ENCODE measurements around the gene MMEL1.
"Not testable (repeated sequence)": the region's sequence is repeated elsewhere in the genome, so short reads cannot be mapped to it uniquely, and the experiment has no call there.

MMEL1 gene

DNA sequence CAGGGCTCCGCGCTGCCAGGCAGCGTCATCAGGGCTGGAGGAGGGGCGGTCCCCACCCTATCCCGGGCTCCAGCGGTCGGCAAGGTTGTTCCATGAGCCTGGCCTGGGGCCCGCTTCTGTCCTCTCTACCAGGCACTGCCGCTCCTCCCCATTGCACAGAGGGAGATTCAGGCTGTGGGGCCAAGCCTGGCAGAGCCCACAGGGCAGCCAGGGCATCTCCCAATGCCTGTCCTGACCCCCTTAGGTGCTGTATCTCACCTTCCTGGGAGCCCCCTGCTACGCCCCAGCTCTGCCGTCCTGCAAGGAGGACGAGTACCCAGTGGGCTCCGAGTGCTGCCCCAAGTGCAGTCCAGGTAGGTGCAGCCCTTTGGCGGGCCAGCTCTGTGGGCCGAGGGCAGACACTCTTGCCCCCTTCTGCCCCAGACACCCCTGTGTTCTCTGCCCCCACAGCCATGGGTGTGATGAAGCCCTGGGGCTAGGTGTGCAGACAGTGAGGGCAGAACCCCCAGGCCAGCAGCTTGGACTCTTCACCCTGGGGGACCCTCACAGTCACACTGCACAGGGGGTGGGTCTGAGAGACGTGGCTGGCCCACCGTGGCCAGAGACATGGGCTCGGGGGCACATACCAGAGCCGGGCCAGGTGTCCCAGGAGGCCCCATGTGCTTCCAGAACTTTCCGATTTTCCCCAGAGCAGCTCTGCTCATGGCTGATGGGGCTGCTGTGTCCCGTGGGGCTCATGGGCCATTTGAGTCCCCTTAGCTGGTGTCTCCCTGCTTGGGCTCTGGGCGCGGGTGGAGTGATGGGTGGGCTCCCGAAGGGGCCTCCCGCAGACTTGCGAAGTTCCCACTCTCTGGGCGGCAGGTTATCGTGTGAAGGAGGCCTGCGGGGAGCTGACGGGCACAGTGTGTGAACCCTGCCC lies 75.1 kb downstream of the MMEL1 start:
- no peak for DNase-seq (ENCODE audit: low read depth in 2 of 2)

DNA sequence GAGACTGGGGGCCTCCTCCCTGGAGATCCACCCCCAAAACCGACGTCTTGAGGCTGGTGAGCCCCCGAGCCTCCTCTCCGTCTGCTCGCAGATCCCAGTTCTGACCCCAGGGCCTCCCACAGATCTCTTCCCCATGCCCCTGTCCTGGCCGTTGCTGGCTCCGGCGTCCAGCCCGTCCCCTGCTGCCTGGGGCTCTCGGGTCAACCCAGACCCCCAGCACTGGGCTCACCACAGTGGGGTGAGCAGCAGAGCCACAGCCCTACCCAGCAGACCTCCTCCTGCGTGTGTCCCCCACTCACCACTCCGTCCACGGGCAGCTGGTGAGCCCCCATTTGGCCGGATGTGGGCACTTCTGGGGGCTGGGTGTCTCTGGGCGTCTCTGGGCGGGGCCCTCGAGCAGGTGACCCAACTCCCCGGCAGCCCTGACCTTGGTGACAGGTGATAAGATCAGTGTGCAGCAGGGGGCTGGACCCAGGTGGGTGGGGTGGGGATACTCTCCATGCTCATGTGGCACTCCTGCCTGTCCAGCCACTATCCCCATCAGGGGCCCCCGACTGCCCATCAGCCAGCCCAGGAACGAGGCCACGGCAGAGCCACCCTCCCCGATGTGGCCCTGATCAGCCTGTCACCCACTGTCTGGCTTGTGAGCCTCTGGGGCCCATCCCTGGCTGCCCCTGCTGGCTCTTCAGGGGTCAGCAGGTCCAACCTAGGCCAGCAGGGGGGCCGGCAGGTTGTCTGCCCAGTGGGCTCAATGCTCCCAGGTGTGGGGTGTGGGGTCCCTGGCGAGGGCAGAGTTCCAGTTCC lies 75.9 kb downstream of the MMEL1 start:
- peak in 1 of 2 donors; percentile 9 for DNase-seq (ENCODE audit: low read depth in 2 of 2)

DNA sequence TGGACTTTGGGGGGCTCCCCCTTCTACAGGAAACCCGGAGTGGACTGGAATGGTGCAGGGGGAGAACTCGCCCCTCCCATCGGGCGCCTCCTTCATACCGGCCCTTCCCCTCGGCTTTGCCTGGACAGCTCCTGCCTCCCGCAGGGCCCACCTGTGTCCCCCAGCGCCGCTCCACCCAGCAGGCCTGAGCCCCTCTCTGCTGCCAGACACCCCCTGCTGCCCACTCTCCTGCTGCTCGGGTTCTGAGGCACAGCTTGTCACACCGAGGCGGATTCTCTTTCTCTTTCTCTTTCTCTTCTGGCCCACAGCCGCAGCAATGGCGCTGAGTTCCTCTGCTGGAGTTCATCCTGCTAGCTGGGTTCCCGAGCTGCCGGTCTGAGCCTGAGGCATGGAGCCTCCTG lies 76.5 kb downstream of the MMEL1 start, which contains the start of gene TNFRSF14:
Gene TNFRSF14, plus strand, starts transcription at position 95 of the 401 bp plus-strand sequence. Its CDS starts 294 bp downstream, at position 389.
- peak; percentile 42 to 46 for DNase-seq (ENCODE audit: low read depth in 2 of 2)

DNA sequence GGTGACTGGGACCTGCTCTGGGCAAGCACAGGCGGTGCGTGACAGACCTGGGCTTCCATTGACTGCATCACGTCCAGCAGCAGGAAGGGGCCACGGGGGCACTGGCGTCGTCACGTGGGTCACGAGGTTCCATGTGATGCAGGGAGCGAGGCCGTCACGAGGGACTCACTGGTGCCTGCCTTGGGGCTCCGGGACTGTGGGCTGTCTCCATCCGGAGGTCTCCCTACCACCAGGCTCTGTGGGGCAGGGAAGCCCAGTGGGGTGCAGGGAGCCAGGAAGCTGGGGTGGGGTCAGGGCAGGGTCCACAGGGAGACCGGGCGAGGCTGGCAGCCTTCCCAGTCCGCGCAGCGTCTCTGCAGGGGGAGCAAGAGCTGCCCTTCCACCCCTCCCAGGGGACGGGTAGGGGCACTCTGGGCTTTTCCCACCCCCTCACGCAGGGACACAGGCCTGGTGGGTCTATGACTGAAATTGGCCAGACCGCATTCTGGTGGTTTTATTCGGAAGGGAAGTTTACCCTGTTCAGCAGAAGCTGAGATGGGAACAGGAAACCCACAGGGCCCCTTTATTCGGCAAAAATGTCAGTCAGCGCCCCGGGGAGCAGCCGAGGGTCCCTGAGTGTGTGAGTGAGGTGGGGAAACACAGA lies 77.1 kb downstream of the MMEL1 start:
- peak; percentile 34 to 42 for DNase-seq (ENCODE audit: low read depth in 2 of 2)

DNA sequence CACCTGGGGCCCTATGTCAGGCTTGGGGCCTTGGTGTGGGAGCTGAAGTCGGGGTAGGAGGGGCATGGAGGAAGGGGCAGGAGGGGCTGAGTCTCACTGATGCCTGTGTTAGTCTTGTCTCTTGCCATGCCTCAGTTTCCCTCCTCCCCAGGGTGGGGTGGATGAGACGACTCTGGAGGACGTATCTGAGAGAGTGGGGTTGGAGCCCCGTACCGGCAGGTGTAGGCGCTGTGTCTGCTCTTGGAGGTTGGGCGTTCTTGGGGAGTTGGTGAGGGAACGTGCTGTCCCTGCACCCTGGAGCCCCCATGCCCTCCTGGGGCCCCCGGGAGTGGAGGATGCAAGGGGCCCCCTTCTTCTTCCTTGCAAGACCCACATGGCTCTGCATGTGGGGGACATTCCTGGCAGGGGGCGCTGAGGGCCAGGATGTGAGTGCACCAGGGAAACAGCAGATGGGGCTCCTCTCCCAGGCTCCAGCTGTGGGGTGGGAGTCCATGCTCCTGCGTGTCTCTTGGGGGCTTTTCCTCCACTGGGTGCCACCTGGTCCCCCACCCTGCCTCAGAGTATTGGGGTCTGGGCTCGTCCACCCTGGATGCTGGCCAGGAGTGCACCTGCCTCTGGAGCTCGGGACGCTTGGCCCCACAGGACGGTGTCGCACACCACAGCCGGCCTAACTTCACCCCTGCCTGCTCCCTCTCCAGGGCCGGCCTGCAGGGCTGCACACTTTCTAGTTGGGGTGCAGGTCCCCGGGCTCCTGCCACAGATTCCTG lies 78.0 kb downstream of the MMEL1 start:
- DNase-seq (ENCODE audit: low read depth in 2 of 2), result peak in 1 of 2 donors; percentile 22

DNA sequence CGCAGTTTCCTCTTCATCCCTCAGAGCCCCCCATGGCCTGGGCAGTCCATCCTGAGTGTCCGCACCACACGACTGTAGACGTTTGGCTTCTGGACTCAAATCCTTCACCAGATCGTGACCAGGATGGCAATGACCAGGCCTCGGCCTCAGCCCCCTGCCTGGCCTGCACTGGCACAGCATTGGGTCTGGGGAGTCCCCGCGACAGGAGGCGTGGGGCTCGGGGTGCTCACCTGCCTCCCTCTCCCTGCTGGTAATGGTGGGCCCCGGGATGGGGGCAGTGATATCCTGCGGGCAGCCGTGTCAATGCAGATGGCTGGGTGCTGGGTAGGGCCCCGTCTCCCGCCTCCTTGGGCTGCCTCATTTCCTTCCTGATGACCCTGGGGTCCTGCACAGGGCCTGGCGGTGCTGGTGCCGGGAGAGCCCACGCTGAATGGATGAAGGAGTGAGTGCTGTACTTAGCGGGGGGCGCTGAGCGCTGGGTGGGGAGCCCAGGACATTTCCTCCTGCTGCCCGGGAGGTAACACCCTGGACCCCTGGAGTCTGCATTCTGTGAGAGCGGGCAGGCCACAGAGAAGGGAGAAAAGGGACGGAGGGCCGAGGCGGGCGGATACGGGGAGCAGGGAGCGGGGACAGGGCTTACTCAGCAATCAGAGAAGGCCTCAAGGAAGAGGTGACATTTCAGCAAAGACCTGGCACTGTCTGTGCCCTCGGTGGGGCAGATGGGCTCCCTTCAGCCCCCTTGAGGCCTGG lies 78.8 kb downstream of the MMEL1 start:
- DNase-seq (ENCODE audit: low read depth in 2 of 2), result no peak

DNA sequence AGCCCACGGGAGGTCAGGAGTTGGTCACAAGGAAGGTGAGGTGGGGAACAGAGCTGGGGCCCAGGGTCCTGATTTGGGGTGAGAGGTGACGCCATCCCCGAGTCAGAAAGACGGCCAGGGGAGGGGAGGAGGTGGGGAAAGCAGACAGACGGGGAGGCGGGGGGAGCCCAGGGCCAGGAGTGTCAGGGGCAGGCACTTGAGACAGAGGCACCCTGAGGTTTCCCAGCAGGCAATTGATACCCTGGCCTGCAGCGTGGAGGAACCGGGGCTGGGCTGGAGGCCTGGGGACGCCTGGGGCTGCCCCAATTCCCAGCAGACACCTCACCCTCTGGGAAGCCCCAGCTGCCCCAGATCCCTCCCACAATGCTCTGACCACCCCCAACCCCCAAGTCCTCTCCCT lies 79.7 kb downstream of the MMEL1 start:
- not testable (repeated sequence) for DNase-seq (ENCODE audit: low read depth in 2 of 2)

DNA sequence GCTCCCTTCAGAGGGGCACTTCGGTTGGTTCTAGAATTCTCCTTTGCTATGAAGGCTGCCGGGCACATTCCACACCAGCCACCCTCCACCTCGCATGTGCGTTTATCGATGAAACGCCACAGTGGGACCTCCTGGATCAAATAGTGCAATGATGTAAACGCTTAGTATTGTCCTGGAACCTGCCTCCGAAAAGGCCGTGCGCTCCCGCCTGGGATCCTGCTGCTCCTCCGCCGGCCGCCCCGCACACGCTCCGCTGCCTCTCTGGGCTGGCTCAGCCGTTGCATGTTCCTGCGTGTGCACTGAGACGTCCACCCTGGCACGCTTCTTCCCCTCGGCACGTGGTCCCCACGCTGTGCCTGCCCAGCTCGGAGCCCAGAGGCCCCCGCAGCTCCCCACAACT lies 80.6 kb downstream of the MMEL1 start:
- no peak for DNase-seq (ENCODE audit: low read depth in 2 of 2)

DNA sequence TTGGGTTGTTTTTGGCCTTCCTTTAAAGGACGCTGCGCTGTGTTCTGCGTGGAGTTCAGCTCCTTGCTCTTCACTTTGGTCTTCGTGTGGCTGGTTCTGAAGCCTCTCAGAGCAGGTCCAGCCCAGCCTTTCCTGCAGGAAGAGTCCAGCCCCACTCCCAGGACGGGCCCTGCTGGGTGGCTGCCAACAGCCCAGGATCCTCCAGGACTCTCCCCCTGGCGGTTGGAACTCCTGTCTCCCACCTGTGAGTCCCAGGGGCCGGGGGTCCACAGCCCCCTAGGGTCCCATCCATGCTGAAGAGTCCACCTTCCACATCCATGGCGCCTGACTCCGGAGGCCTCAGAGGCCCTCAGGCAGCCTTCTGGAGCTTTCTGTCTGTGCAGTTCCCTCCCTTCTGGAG lies 81.3 kb downstream of the MMEL1 start:
- not testable (repeated sequence) for DNase-seq (ENCODE audit: low read depth in 2 of 2)

DNA sequence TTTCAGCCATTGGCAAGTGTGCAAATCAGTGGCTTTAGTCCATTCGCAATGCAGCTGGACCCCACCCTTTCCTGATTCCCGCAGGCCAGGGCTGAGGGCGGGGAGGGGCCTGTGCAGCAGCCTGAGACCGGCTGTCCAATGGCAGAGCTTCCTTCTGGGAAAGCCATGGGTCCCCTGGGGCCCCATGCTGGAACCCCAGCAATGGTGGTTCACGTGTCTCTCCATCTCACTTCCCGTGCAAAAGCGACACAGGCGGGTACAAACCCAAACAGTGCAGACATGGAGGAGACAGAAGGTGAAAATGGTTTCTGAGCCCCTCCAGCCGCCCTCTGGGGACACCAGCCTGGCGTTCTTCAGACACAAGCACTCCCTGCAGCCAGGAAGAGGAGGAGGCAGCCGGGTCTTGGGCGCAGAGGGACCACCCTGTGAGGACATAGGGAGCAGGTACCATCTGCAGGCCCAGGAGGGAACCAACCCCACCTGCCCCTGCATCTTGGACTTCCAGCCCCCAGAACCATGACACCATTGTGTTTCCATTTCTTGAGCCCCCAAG lies 82.4 kb downstream of the MMEL1 start:
- not testable (repeated sequence) for DNase-seq (ENCODE audit: low read depth in 2 of 2)

DNA sequence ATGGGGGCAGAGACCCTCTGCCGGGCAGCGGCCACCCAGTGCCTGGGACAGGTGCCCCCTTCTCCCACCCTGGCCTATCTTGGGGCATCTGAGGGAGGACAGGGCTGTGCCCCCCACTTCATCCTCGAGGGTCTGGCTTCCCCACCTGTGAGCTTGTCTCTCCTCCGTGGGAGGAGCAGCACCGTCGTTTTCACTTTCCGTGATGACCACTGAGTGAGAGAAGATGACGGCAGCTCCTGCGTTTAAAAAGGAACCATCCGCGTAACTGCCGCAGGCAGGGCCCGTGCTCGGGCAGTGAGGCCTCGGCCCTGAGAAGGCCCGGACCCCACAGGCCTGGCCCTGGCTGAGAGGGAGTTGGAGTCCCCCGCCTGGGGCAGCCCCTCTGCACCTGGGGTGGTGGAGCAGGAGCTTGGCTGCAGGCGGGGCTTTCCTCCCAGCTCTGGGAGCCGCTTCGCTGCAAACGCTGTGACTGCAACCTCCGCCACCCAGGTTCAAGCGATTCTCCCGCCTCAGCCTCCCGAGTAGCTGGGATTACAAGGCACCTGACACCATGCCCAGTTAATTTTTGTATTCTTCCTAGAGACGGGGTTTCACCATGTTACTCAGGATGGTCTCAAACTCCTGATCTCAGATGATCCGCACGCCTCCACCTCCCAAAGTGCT lies 83.3 kb downstream of the MMEL1 start:
- not testable (repeated sequence) for DNase-seq (ENCODE audit: low read depth in 2 of 2)

DNA sequence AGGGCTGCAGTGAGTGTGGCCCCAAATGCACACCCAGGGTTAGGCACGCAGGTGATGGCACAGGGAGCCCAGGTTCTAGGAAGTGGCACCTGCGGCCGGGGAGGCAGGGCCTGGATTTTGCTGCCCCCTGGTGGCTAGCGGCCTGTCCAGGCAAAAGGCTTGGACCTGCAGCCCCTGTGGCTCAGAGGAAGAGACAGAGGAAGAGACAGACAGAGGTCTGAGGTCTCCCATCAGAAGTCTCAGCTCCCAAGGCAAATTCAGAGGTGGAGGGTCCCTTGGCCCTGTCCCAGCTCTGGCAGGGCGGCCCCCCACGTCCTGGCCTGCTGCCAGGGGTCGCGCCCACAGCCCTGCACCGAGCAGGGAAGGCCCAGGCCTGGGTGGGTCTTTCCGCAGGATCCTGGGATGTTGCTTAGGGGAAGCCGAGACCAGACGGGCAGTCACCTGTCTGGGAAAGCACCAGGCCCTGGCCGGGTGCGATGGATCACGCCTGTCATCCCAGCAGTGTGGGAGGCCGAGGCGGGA lies 84.7 kb downstream of the MMEL1 start:
- peak; percentile 69 to 71 for DNase-seq (ENCODE audit: low read depth in 2 of 2)

DNA sequence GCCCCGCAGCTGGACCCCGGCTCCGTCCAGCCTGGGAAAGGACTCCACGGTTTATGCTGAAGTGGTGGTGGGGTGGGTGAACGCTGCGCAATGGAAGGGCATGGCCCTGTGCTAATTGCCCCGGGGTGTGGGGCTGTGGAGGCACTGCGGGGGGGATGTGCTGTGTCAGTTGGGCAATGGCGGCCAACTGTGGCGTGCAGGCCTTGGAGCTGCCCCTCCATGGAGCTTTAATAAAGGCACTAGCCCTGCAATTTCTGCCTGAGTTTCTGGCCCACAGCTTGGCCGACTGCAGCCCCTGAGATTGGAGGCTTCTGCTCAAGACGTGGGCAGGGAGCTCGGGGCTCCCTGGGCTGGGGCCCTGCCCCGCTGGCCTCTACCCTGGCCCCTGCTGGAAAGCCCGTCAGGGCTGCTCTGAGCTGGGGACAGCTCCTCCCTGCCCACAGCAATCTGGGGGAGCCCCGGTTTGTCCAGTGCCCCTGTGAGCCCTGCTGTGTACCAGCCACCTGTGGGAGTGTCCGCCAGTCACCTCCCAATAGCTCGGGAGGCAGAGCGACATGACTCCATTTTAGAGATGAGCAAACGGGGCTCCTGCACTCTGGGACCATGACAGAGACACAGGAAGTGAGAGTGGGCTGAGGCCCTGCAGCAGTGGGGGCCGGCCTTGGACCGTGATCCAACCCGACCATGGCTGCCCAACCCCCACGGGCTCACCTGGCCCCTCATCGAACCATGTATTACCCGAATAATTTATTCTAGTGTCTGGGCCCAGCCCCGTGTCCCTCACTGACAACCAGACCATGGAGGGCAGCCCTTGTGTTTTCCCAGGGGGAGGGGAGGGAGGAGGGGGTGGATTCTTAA lies 85.4 kb downstream of the MMEL1 start:
- DNase-seq (ENCODE audit: low read depth in 2 of 2), result no peak

DNA sequence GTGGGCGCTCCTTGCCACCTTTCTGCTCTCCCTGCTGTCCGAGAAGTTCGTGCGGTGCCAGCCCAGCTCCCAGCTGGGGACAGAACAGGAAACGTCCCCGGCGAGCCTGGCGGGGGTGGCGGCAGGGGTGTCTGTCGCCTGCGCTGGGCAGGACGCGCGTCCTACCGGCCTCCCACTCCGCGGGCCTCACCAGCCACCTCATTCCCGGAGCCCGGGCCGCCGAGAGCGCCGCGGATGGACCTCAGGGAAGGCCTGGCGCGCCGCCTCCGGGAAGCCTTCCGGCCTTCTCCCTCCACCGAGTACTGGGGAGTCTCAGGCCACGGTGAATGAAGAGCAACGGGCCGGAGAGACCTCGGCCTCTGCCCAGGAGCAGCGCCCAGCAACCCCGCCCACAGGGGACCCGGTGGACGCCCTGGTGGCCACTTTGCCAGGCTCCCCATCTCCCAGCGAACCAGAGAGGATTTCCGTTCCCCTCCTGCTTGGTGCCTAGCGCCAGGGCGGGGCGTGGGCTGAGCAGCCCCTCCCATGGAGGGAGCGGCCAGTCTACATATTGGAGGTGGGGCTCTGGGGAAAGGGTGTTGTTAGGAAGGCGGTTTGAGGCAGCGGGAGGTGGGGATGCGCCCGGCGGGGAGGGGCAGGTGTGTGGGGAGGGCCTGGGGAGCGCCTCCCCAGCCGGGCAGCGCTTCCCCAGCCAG lies 86.2 kb downstream of the MMEL1 start:
- peak in 1 of 2 donors; percentile 70 for DNase-seq (ENCODE audit: low read depth in 2 of 2)

DNA sequence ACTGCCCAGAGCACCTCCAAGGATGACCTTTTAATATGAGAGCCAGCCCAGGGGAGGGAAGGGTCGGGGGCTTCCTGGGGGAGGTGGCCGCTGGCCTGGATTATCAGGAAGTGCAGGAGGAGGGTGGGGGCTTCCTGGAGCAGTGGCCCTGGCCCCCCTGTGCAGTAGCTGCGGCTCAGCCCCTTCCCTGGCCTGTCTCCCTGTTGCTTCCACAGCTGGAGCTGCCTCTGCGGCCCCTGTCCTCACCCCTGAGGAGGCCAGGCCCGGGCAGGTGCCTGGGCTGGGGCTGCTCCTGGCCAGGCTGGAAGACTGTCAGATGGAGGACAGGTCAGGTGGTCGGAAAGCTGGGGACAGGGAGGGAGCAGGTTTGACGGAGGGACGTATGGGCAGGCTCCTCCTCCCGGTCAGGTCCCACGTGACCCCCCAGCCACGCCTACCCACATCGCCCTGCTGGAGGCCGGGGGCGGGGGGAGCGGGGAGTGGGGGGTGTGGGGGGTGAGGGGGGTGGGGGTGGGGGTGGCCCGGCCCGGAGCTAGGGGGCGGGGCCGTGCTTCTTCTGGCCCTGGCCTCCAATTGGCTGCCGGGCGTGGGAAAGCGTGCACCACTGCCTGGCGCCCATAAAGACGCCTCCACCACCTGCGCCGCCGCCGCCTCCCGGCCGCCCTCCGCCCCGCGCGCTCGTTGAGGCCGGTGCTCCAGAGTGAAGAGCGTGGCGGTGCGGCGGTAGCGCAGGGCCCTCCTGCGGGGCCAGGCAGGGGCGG lies 86.9 kb downstream of the MMEL1 start:
- DNase-seq (ENCODE audit: low read depth in 2 of 2), result peak; percentile 71 to 83

DNA sequence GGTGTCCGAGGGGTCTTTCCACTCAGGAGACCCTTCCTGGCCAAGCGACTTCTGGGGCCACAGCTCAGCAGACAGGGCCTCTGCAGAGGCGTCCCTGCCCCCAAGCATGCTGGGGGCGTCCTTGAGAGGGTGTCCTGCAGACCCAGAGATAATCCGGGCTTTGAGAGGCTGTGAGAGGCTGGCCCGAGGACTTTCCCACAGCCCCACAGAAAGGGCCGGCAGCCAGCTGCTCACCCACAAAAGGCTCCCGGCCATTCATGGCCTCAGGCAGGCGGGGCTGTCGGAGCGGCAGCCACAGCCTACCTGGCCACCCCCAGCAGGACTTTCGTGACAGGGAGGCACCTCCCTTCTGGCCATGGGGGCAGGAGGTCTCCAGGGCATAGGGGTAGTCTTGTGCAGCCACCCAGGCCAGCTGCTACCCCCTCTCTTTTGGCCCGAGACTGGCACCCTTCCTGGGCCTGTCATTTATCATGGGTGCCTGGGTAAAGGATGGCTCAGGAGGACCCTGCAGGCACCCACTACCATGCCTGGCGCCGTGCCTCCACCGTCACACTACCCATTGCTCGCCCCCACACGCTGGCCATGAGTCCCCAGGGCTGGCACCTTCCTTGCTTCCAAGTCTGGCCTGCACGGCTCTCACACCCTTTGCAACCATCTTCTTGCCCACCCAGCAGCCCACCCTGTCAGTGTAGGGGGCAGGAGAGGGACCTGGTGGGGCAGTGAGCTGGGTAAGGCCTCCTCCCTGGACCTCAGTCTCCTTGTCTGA lies 87.8 kb downstream of the MMEL1 start:
- DNase-seq (ENCODE audit: low read depth in 2 of 2), result no peak

Data from stimulated activated CD8-positive, alpha-beta memory T cell treated with anti-CD3 and anti-CD28 coated beads, Interleukin-2, amount 100 ng/mL, for 1 hour (primary cell).